LNCAP (cell line): ENCODE measurements around the gene EBF3.

Experiments
- TF ChIP-seq, protein P1 (sequence below): fragments of 450-650 bp; IDR thresholded peaks from 2 replicates; pipeline ENCODE4 v1.5.1; 2017; ENCODE audit warnings: mild to moderate bottlenecking

The EBF3 gene

DNA sequence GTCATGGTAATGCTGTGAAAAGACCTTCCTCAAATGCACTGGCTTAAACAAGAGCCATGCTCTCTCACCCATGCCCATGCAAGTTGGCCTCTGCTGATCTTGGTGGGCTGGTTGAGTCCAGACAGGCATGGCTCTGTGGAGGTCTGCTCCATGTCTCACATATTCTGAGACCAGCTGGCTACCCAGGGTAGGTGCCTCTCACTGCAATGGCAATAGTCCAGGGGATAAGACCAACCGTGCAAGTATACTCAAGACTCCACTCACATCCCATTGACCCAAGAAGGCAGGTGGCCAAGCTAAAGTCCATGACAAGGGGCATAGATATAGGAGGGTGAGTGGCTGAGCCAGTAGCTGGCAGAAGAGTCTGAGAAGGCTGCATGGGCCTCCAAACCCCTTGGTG lies 14.2 kb upstream of the EBF3 start:
- TF ChIP-seq, protein P1, sequence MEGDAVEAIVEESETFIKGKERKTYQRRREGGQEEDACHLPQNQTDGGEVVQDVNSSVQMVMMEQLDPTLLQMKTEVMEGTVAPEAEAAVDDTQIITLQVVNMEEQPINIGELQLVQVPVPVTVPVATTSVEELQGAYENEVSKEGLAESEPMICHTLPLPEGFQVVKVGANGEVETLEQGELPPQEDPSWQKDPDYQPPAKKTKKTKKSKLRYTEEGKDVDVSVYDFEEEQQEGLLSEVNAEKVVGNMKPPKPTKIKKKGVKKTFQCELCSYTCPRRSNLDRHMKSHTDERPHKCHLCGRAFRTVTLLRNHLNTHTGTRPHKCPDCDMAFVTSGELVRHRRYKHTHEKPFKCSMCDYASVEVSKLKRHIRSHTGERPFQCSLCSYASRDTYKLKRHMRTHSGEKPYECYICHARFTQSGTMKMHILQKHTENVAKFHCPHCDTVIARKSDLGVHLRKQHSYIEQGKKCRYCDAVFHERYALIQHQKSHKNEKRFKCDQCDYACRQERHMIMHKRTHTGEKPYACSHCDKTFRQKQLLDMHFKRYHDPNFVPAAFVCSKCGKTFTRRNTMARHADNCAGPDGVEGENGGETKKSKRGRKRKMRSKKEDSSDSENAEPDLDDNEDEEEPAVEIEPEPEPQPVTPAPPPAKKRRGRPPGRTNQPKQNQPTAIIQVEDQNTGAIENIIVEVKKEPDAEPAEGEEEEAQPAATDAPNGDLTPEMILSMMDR, result no peak

DNA sequence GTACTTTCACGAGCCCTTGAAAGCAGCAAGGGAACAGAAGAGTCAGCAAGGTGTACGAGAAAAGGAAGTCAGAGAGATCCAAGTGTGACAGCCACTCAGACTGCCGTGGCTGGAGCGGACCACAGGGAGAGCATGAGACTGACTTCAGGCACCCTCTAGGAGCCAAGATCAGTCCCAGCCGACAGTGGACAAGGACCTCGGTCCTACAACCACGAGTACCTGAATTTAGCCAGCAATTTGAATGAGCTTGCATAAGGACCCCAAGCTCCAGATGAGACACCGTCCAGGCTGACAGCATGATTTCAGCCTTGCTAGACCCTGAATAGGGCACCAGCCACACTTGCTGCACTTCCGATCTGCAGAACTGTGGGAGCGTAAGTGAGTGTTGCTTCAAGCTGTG lies 13.7 kb upstream of the EBF3 start:
- TF ChIP-seq, protein P1, result no peak

DNA sequence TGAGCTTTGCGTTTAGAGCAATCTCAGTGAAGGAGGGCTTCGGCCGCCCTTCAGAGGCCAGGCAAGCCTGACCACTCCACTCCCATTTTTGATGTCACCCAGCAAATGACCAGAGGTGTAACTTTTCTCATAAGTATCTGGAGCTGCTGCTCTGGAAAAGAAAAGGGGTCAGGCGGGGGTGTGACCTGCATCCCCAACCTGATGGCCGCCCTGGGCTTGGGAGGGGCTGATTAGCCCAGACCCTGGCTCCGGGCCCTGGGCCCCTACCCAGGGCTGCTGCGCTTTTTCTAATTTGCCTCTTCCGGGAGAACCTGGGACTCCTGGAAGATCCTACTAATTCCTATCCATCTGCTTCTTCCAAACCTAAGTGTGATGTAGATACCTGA lies 9.6 kb upstream of the EBF3 start:
- TF ChIP-seq, protein P1, result no peak

DNA sequence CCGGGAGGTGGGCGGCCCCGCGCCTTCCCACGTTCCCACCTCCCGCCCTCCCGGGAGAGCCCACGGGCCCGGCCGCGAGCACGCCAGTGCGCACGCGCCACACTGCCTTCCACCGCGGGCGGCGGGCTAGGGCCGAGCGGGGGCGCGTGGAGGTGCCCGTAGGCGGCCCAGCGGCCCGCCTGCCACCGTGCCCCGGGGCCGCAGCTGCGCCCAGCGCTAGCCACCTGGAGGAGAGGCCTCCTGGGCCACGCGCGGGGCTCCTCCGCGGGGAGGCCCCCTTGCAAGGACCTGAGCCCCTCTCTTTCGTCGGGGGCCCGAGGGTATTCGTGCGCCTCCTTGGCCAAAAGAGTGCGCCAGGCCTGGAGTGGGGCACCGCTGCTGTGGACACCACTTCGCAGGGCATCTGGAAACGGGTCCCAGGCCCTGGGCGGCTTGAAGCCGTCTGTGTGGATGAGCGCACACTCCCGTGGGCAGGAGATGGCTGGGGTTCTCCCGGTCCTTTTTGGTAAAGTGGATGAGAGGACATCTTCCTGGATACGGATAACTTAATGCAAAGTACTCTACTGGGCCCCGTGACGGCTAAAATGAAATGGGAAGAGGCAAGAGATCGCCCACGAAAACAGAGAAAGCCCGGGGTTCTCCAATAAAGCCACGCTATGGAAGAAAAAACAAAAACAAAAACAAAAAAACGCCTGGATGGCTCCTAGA lies 9.0 kb upstream of the EBF3 start:
- TF ChIP-seq, protein P1, result no peak

DNA sequence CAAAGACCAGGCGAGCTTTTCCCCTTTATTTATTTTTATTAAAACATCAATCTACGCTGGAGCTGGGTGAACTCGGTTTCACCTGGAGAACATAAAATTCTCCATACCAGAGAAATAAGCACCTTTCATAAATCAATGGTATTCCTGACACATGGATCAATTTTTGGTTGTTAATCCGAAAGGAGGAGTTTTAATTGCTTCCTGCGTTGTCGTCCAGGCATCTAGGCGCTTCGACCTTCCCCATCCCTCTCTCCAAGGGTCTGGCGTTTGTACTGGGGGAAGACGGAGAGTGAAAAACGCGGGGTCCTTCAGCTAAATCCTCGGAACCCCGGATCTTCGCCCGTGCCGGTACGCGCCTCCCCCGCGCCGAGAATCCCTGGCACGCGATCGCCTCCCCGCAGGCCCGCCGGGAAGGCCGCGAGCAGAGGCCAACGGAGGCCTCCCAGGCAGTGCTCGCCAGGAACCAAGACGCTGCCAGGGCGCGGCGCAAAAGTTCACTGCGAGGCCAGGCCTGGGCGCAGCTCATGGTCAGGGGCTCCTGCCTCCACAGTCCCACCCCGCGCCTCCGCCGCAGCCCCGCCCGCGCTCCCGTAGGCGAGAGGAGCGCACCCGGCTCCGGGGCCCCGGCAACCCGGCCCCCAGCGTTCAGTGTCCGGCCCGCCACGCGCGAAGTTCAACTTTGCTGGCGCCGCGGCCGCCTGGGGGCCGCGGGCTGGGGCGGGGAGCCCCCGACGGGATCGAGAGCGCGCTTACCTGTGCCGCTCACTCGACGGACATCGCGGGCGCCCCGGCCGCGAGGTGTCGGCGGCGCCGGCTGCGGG lies 8.3 kb upstream of the EBF3 start:
- TF ChIP-seq, protein P1, result no peak

DNA sequence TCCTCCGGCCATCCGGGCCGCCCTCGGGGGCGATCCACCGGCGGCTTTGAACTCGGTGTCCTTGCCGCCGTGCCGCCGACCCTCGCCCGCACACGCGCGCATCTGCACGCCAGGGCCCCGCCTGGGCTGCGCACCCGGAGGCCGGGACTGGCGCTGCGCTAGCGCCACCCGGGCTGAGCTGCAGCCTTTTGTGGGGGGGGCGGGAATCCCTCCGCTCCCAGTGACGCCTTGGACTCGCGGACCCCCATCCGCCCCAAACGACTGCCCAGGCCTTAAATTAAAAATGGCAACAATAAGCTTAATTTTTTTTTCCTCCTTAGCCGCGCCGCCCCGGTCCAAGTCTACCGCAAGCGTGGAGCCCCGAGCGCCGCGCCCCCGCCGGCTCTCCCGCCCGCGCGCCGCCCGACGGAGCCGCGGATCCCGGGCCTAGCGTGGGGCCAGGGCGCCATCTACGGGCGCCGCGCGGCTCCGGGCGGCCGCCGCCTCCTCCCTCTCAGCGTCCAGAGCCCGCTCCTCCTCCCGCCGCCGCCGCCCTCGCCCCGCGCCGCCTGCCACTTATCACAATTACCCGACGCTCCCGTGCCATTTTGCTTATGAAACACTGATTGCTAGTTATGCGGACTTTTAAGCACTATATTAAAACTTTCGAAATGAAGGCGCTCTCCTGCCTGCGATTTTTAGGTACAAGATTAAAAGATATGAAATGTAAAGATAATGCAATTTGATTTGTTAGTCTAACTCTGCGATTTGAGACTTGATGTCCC lies 7.5 kb upstream of the EBF3 start:
- TF ChIP-seq, protein P1, result peak; percentile 88

DNA sequence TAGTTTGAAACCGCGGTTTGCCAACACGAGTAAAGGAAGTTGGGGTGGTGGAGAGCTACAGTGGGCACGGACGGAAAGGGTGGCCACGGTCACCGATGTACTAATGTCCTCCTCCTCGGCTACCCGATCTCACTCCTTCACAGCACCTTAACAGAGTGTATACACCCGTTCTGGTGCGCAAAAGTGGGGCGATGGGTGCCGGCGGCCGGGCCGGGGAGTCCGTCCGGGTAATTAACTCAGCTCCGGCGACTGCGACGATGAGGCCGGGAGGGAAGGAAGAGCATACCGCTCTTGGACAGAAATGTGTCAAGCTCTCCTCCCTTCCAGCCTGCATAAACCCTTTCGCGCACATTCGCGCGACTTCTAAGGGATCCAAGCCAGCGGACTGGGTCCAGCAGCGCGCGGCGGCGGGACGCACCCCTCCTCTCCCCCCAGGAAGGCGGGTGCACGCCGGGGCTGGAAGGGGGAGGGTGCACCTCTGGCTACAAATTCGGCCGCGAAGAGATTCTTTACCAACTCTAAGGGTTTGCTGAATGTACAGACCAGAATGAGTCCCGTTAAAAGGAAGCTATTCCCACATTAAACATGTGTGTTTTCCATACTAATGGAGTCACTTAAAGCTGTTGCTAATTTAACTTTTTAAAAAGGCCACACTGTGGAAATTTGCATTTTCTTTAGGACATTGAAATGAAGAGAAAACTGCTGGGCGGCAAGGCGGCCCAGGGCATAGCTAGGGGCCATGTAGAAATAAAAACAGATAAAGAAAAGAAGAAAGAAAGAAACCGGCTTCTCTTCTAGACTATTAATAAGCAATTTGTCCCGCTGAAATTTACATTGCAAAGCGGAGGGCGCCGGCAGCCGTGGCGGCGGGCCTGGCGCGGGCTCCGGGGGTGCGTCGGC lies 6.6 kb upstream of the EBF3 start:
- TF ChIP-seq, protein P1, result no peak
